Stomach (tissue), 4 donors: Measurements from ENCODE around the gene TMEM178A.

ENCODE experiments used
- CTCF ChIP-seq, 7 experiments: fragments of 450-650 bp in 4 of 7; fragments of 200-600 bp in 3 of 7; sonication (generic) in 3 of 7; IDR thresholded peaks; one replicate each; pipeline ENCODE4 v1.5.1; 2016 to 2019; ENCODE audit warnings: antibody characterized with exemption in 7 of 7, control low read depth in 2 of 7, mild to moderate bottlenecking in 1 of 7
- POLR2A ChIP-seq, 4 donors: fragments of 450-650 bp; IDR thresholded peaks; one replicate each; pipeline ENCODE4 v1.6.1; 2016; ENCODE audit warnings: antibody characterized with exemption in 4 of 4, control low read depth in 2 of 4, mild to moderate bottlenecking in 1 of 4, moderate library complexity in 1 of 4

GRCh38 chr2:39667886-39668276, 2.2 kb downstream of the TMEM178A start:
- TF ChIP-seq CTCF (IDR thresholded peaks at IDR 0.05): no peak
- TF ChIP-seq POLR2A (IDR thresholded peaks at IDR 0.05): no peak
